B cell (primary cell): ENCODE measurements around the gene ZNF132. TPM values are rescaled to one million over a fixed set of nuclear protein-coding genes. Genes with fewer than 3 reads are reported as not detected.

Experiments
- ATAC-seq: fragments of 200-7000 bp; cut with Tn5 transposase; one replicate; pipeline ENCODE4 v1.10.0; 2021; ENCODE audit warnings: low read depth, mild to moderate bottlenecking, moderate number of reproducible peaks, moderate library complexity
- CTCF ChIA-PET: fragments of 350-600 bp; sonication (Branson Sonifier 250); formaldehyde crosslinking; loops from one replicate; lab custom pipeline; 2021; ENCODE audit warnings: antibody characterized with exemption, inconsistent platforms; lab: Charles Lee
- POLR2A ChIA-PET: fragments of 350-600 bp; sonication (Branson Sonifier 250); formaldehyde crosslinking; loops from one replicate; lab custom pipeline; 2021; ENCODE audit warnings: antibody characterized with exemption; lab: Charles Lee
- DNase-seq: peaks from one replicate; pipeline ENCODE4 v3.0.0; 2013
- H2AFZ ChIP-seq: 2 replicates; pipeline ENCODE4 v1.6.1; 2012; ENCODE audit warnings: mild to moderate bottlenecking, low read depth, low read length; ENCODE audit not compliant: insufficient read depth, poor library complexity, severe bottlenecking
- H3K27ac ChIP-seq, 2 donors: 1 replicate in 1 of 2; 2 replicates in 1 of 2; pipeline ENCODE4 v1.5.1; 2012 to 2013; ENCODE audit warnings: low read length in 2 of 2, mild to moderate bottlenecking in 2 of 2, moderate library complexity in 1 of 2
- H3K27me3 ChIP-seq, 4 experiments: fragments of 200-600 bp in 1 of 4; sonication (generic) in 1 of 4; replicated peaks in 1 of 4; 1 replicate in 2 of 4; 2 replicates in 2 of 4; pipeline versions ENCODE4 v1.6.1 to v1.7.0; 2013 to 2016; ENCODE audit warnings: low read length in 3 of 4, mild to moderate bottlenecking in 2 of 4, mixed read lengths in 1 of 4, moderate library complexity in 1 of 4; ENCODE audit not compliant: insufficient read depth in 4 of 4, control insufficient read depth in 3 of 4; ENCODE audit errors: control extremely low read depth in 1 of 4
- H3K36me3 ChIP-seq, 2 experiments: replicated peaks in 1 of 2; 1 replicate in 1 of 2; 2 replicates in 1 of 2; pipeline versions ENCODE4 v1.6.1 to v1.7.1; 2013; ENCODE audit warnings: low read length in 1 of 2; ENCODE audit not compliant: insufficient read depth in 2 of 2, control insufficient read depth in 1 of 2; ENCODE audit errors: control extremely low read depth in 1 of 2, extremely low read depth in 1 of 2
- H3K4me1 ChIP-seq, 2 donors: fragments of 200-600 bp in 1 of 2; sonication (generic) in 1 of 2; 1 replicate in 1 of 2; 2 replicates in 1 of 2; pipeline versions ENCODE4 v1.5.1 to v1.6.1; 2013 to 2017; ENCODE audit warnings: low read length in 2 of 2; ENCODE audit not compliant: control insufficient read depth in 2 of 2, insufficient read depth in 2 of 2
- H3K4me2 ChIP-seq: replicated peaks from 2 replicates; pipeline ENCODE3; 2012; ENCODE audit warnings: mild to moderate bottlenecking, low read depth, low read length; ENCODE audit not compliant: poor library complexity, severe bottlenecking
- H3K4me3 ChIP-seq, 5 experiments: fragments of 200-600 bp in 1 of 5; sonication (generic) in 1 of 5; 1 replicate in 3 of 5; 2 replicates in 2 of 5; pipeline versions ENCODE4 v1.5.1 to v1.7.0; 2011 to 2016; ENCODE audit warnings: low read length in 4 of 5, mild to moderate bottlenecking in 4 of 5, low read depth in 2 of 5, control low read depth in 1 of 5, moderate library complexity in 1 of 5; ENCODE audit not compliant: insufficient read depth in 1 of 5; ENCODE audit errors: control extremely low read depth in 1 of 5, extremely low read depth in 1 of 5
- H3K79me2 ChIP-seq: fragments of 200-600 bp; sonication (generic); one replicate; pipeline ENCODE4 v1.6.0; 2016; ENCODE audit warnings: low read length; ENCODE audit not compliant: control insufficient read depth, insufficient read depth
- H3K9ac ChIP-seq: fragments of 200-600 bp; sonication (generic); 2 replicates; pipeline ENCODE4 v1.6.1; 2017; ENCODE audit warnings: mild to moderate bottlenecking, low read length, moderate library complexity
- H3K9me3 ChIP-seq, 3 donors: one replicate each; pipeline versions ENCODE4 v1.6.1 to v1.7.1; 2013; ENCODE audit warnings: low read length in 2 of 3; ENCODE audit not compliant: control insufficient read depth in 2 of 3, insufficient read depth in 1 of 3; ENCODE audit errors: control extremely low read depth in 1 of 3
- H4K20me1 ChIP-seq: 2 replicates; pipeline ENCODE4 v1.6.0; 2012; ENCODE audit warnings: mild to moderate bottlenecking, low read length; ENCODE audit not compliant: insufficient read depth, control insufficient read depth, poor library complexity, severe bottlenecking
- H3K27ac Mint-ChIP-seq: one replicate; pipeline ENCODE4 v1.8.0; 2021; ENCODE audit warnings: mixed read lengths
- H3K27me3 Mint-ChIP-seq: one replicate; pipeline ENCODE4 v1.8.0; 2021; ENCODE audit warnings: mixed read lengths
- H3K4me1 Mint-ChIP-seq: one replicate; pipeline ENCODE4 v1.8.0; 2021; ENCODE audit warnings: mixed read lengths
- H3K4me3 Mint-ChIP-seq: one replicate; pipeline ENCODE4 v1.8.0; 2021; ENCODE audit warnings: mixed read lengths
- H3K9me3 Mint-ChIP-seq: one replicate; pipeline ENCODE4 v1.8.0; 2022; ENCODE audit warnings: mixed read lengths; ENCODE audit not compliant: insufficient read depth
- EZH2 ChIP-seq: IDR thresholded peaks from 2 replicates; pipeline ENCODE4 v1.6.1; 2012; ENCODE audit warnings: borderline replicate concordance, low read depth, mild to moderate bottlenecking, moderate library complexity, low read length; ENCODE audit not compliant: insufficient read depth, poor library complexity, severe bottlenecking
- WGBS: methylation state at CpG from one replicate; pipeline ENCODE4 v1.1.5; 2013; ENCODE audit warnings: missing lambda C conversion rate; ENCODE audit not compliant: insufficient coverage; 5-methylcytosine and 5-hydroxymethylcytosine counted together
- intact Hi-C: fragments of 100-400 bp; cut with micrococcal nuclease; formaldehyde crosslinking; loops from one replicate; pipeline ENCODE4 v1.10.0; 2022
- polyA plus RNA-seq: library from polyadenylated mRNA; depleted of rRNA; stranded (reverse); fragments of >200 nt; gene quantifications from 2 replicates; pipeline ENCODE4 v1.2.3, GENCODE V29; 2012
- total RNA-seq, 2 donors: library from RNA; stranded (reverse); fragments of 120-200 nt in 1 of 2; gene quantifications; 1 replicate in 1 of 2; 2 replicates in 1 of 2; pipeline versions ENCODE4 v1.2.3 to v1.2.4, GENCODE V29; 2013 to 2022
- TF ChIP-seq, protein P1 (sequence below): fragments of 200-600 bp; IDR thresholded peaks from one replicate; pipeline ENCODE4 v1.8.0; 2022; ENCODE audit warnings: antibody characterized with exemption, mild to moderate bottlenecking

The ZNF132 gene
- total and polyA plus RNA-seq, 2 donors (not counting 1 experiment from before 2014, with no cell fraction given) = 1.6 to 14.7 TPM

DNA sequence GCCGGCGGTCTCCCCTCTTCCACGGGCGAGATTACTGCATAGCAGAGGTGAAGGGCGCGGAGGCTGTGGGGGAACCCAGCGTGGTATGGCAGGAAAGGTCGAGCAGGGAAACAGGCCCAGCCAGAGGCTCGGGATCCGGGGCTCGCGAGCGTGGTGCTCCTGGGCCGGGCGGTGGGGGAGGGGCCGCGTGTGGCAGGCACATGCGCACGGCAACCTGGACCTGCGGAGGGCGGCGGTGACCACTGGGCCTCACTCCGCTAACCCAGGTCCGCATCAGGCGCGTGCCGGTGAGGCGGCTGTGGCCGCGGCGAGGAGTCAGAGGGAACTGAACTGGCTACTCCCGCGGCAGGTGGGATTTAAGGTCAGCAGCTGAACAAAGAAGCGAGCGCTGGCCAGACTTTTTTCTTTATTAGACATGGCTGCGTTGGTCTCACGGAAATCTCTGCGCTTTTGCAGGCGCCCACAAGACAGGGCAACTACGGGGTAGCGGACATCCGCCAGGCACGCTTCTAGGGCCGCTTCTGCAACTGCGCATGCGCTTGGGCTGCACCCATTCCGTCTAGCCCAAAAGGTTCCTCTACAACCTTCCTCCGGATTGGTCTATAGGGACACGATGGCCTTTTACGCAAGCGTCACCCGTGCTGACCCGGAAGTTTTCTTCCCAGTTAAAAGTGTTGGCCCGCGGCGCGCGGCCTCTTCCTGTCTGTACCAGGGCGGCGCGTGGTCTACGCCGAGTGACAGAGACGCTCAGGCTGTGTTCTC is 53.2 kb downstream of the ZNF132 start, which contains the start of gene RPS5:
Gene RPS5 (plus strand): TSS at position 694 of the 762 bp plus-strand sequence. CDS start 869 bp downstream, outside the sequence.
- Mint-ChIP-seq H3K27me3 (no peaks in the 10 kb centered on the region), H3K4me3 (peak within 1 kb of the TSS; percentile 97), H3K9me3 (no peaks in the 10 kb centered on the region), H3K27ac (peak within 1 kb of the TSS; percentile 99), H3K4me1 (peaks cover 44% of the 10 kb centered on the region)
- H3K4me2 ChIP-seq = peak within 1 kb of the TSS; percentile 84
- ChIA-PET POLR2A (interaction anchor here (0.7 to 2.9 kb wide), 3 partner anchors 10 to 133 kb away, joined by 3 to 18 read pairs (median 5); partner anchors contain the start of genes ZBTB45 and ZNF497), CTCF (interaction anchor here (1.1 kb wide), 1 partner anchor 22 kb away, joined by 3 read pairs; the partner anchor contains the start of gene ZNF584)
- H3K4me3 ChIP-seq = peak within 1 kb of the TSS; percentile 71 to 87 (median 76)
- H3K9me3 ChIP-seq = no peaks in the 10 kb centered on the region
- H3K4me1 ChIP-seq = peaks cover 27 to 33% of the 10 kb centered on the region in 2 donors
- DNase-seq (peak; percentile 98), ATAC-seq (peak; percentile 90)
- no peaks in the 10 kb centered on the region for H3K27me3 ChIP-seq
- peak within 1 kb of the TSS; percentile 81 for H2AFZ ChIP-seq
- peaks cover 63% of the 10 kb centered on the region for H3K79me2 ChIP-seq
- H3K36me3 ChIP-seq = peaks cover 5 to 21% of the 10 kb centered on the region in 2 experiments
- no peak for TF ChIP-seq EZH2
- TF ChIP-seq, protein P1, sequence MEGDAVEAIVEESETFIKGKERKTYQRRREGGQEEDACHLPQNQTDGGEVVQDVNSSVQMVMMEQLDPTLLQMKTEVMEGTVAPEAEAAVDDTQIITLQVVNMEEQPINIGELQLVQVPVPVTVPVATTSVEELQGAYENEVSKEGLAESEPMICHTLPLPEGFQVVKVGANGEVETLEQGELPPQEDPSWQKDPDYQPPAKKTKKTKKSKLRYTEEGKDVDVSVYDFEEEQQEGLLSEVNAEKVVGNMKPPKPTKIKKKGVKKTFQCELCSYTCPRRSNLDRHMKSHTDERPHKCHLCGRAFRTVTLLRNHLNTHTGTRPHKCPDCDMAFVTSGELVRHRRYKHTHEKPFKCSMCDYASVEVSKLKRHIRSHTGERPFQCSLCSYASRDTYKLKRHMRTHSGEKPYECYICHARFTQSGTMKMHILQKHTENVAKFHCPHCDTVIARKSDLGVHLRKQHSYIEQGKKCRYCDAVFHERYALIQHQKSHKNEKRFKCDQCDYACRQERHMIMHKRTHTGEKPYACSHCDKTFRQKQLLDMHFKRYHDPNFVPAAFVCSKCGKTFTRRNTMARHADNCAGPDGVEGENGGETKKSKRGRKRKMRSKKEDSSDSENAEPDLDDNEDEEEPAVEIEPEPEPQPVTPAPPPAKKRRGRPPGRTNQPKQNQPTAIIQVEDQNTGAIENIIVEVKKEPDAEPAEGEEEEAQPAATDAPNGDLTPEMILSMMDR = no peak
- H3K9ac ChIP-seq = peak within 1 kb of the TSS; percentile 69
- WGBS = under 1% methylated on average over 63 of the region's 64 CpGs
- H3K27ac ChIP-seq = peak within 1 kb of the TSS; percentile 94 to 95
- peaks cover 35% of the 10 kb centered on the region for H4K20me1 ChIP-seq
- intact Hi-C loops = loop anchor here (1.0 kb wide), 5 partner anchors 15 to 81 kb away; partner anchors contain the start of genes ERVK3-1, ZNF132 and ZNF324B
